Tibial nerve (tissue), 3 donors: ENCODE measurements around the gene TTC19.

ENCODE experiments used
- CTCF ChIP-seq, 5 experiments: fragments of 200-600 bp in 3 of 5; fragments of 450-650 bp in 2 of 5; sonication (generic) in 3 of 5; IDR thresholded peaks; one replicate each; pipeline ENCODE4 v1.5.1; 2016 to 2019; ENCODE audit warnings: antibody characterized with exemption in 5 of 5, mild to moderate bottlenecking in 3 of 5, moderate library complexity in 2 of 5
- POLR2A ChIP-seq, 2 donors: fragments of 450-650 bp; IDR thresholded peaks; one replicate each; pipeline ENCODE4 v1.6.1; 2017; ENCODE audit warnings: antibody characterized with exemption in 2 of 2, mild to moderate bottlenecking in 2 of 2, moderate library complexity in 2 of 2

DNA sequence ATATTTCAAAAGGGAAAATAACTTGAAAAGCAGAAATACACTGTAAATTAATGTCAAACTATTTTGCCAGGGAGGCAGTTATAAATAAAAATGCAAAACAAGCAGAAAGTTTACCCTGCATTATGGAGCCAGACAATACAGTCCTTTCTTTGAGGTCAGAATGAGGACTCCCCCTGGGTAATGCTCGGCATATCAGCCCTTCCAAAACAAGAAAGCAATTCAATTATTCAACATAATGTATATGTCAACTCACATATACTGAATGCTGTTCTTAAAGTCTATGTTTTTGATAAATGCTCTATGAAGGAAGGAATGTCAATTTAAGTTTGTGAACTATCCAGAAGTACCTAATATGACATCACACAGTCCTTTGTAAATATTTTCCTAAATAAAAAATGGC is 72.4 kb downstream of the TTC19 start:
- no peak for TF ChIP-seq POLR2A (IDR thresholded peaks at IDR 0.05)
- no peak for TF ChIP-seq CTCF (IDR thresholded peaks at IDR 0.05)
